Astrocyte of the spinal cord (primary cell): Measurements from ENCODE around the gene ANXA4.

Experiments
- DNase-seq: peaks from one replicate; pipeline ENCODE4 v3.0.0; 2011; ENCODE audit warnings: low read depth, low spot score
- H3K4me3 ChIP-seq: 2 replicates; pipeline ENCODE4 v1.5.1; 2011; ENCODE audit warnings: low read depth, mild to moderate bottlenecking, low read length, moderate library complexity
- in situ Hi-C: cut with HindIII; loops from 2 replicates; pipeline ENCODE4 v1.10.0; 2017; ENCODE audit warnings: low sequenced_read_pairs
- TF ChIP-seq, protein P1 (sequence below): IDR thresholded peaks from 2 replicates; pipeline ENCODE4 v1.5.1; 2012; ENCODE audit warnings: low read depth, mild to moderate bottlenecking, low read length, inconsistent platforms

The ANXA4 gene

GRCh38 chr2:69790601-69790959, 48.6 kb downstream of the ANXA4 start:
- H3K4me3 ChIP-seq = no peak overlapping the region
- no peak for DNase-seq
- in situ Hi-C loops = no loop called here
- TF ChIP-seq, protein P1, sequence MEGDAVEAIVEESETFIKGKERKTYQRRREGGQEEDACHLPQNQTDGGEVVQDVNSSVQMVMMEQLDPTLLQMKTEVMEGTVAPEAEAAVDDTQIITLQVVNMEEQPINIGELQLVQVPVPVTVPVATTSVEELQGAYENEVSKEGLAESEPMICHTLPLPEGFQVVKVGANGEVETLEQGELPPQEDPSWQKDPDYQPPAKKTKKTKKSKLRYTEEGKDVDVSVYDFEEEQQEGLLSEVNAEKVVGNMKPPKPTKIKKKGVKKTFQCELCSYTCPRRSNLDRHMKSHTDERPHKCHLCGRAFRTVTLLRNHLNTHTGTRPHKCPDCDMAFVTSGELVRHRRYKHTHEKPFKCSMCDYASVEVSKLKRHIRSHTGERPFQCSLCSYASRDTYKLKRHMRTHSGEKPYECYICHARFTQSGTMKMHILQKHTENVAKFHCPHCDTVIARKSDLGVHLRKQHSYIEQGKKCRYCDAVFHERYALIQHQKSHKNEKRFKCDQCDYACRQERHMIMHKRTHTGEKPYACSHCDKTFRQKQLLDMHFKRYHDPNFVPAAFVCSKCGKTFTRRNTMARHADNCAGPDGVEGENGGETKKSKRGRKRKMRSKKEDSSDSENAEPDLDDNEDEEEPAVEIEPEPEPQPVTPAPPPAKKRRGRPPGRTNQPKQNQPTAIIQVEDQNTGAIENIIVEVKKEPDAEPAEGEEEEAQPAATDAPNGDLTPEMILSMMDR = no peak

DNA sequence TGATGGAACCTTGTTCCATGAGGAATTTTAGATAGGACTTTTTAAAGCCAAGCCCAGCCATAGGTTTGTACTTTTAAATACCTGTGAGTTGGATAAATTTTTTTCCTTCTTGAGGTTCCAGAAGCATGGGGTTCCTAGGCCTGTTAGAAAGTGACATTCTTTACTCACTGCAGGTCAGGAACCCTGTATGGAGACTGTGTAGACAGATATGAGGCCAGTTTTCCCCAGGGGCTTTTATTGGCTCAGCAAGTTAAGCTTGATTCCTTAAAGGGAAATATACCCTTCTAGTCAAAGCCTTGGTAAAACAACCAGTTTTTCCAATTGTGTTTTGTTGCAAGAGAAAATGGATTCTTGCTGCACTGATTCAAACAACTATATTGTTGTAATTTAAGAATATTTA, 49.1 kb downstream of the ANXA4 start:
- in situ Hi-C loops = no loop called here
- TF ChIP-seq, protein P1 = no peak
- no peak for DNase-seq
- no peak overlapping the region for H3K4me3 ChIP-seq

DNA sequence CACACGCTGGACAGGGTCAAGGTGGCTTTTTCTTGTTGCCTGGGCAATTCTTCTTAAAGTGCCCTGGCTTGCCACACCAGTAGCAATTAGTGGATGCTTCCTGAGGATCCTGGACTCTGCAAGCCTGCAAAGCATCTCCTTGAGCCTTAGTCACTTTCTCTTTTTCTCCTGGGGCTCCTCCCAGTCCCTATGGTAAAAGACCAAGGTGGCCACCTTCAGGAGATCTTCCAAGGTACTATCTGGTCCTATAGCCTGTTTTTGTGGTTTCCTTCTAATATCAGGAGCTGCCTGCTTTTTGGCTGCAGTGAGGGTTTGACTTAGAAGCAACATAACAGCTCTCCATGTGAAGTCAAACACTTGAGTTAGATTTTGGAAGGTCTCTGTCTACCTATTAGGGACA, 54.2 kb downstream of the ANXA4 start:
- H3K4me3 ChIP-seq = no peak overlapping the region
- TF ChIP-seq, protein P1 = no peak
- in situ Hi-C loops = no loop called here
- DNase-seq = no peak

- no peak for DNase-seq
- TF ChIP-seq, protein P1 = no peak
- no peak overlapping the region for H3K4me3 ChIP-seq
- in situ Hi-C loops = no loop called here
Observed at GRCh38 chr2:69797235-69797634, 55.3 kb downstream of the ANXA4 start.

DNA sequence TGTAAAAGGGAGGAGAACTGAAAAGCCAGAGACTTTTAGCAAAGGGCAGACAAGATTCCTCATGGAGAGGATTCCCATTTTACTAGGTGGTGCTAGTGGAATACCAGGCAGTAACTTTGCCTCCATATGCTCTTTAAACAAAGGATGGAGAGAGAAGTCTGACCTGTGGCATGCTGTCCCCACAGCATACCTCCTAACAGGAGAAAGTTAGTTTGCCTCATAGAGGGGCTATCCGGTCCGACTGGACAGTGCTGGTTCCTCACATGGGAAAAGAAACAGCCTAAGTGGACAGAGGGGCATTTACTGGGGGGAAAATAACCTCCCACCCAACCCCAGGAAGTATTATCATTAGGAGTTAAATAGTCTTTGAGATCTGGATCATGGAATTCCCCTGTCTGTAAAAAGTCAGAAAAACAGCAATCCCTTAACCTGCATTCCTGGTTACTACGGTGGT, 55.9 kb downstream of the ANXA4 start:
- no peak for DNase-seq
- no peak overlapping the region for H3K4me3 ChIP-seq
- in situ Hi-C loops = no loop called here
- TF ChIP-seq, protein P1 = no peak

- in situ Hi-C loops = no loop called here
- H3K4me3 ChIP-seq = peak overlapping the region; percentile 33
- TF ChIP-seq, protein P1 = no peak
- DNase-seq = peak; percentile 65
Observed at GRCh38 chr2:69798290-69798908, 56.5 kb downstream of the ANXA4 start.
